Measurements from ENCODE around the gene UBXN2A. TPM values are rescaled to one million over a fixed set of nuclear protein-coding genes. Genes with fewer than 3 reads are reported as not detected.

UBXN2A gene
- total RNA-seq, 1 donor from 2014 or later: 18.5 TPM

DNA sequence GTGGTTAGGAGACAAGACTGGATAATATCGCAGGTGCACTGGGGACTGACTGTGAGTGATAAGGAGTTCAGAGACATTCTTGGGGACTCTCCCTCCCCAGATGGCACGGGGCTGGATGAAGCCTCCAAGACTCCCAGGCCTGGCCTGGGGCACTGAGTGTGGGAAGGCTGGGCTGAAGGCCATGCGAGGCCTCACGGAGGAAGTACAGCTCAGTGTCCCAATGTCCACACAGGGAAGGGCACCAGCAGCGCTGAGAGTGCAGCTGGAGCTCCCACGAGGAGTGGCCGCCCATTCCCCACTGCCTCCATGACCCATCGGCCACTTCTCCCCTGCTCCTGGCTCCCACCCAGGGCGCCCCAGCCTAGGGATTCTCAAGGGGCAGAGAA, 76.1 kb downstream of the UBXN2A start:
- Histone ChIP-seq H3K4me3 (no peak overlapping the region), H3K9me3 (replicated peaks) (no peaks in the 10 kb centered on the region), H3K27ac (replicated peaks) (no peak overlapping the region), H3K36me3 (no peaks in the 10 kb centered on the region), H3K4me1 (no peaks in the 10 kb centered on the region), H3K27me3 (ENCODE audit: low read depth) (peaks cover 14% of the 10 kb centered on the region)
- DNase-seq: no peak
- intact Hi-C loops (cut with micrococcal nuclease): no loop called here
- TF ChIP-seq, protein P1, sequence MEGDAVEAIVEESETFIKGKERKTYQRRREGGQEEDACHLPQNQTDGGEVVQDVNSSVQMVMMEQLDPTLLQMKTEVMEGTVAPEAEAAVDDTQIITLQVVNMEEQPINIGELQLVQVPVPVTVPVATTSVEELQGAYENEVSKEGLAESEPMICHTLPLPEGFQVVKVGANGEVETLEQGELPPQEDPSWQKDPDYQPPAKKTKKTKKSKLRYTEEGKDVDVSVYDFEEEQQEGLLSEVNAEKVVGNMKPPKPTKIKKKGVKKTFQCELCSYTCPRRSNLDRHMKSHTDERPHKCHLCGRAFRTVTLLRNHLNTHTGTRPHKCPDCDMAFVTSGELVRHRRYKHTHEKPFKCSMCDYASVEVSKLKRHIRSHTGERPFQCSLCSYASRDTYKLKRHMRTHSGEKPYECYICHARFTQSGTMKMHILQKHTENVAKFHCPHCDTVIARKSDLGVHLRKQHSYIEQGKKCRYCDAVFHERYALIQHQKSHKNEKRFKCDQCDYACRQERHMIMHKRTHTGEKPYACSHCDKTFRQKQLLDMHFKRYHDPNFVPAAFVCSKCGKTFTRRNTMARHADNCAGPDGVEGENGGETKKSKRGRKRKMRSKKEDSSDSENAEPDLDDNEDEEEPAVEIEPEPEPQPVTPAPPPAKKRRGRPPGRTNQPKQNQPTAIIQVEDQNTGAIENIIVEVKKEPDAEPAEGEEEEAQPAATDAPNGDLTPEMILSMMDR (IDR thresholded peaks at IDR 0.05; ENCODE audit: borderline replicate concordance): no peak

DNA sequence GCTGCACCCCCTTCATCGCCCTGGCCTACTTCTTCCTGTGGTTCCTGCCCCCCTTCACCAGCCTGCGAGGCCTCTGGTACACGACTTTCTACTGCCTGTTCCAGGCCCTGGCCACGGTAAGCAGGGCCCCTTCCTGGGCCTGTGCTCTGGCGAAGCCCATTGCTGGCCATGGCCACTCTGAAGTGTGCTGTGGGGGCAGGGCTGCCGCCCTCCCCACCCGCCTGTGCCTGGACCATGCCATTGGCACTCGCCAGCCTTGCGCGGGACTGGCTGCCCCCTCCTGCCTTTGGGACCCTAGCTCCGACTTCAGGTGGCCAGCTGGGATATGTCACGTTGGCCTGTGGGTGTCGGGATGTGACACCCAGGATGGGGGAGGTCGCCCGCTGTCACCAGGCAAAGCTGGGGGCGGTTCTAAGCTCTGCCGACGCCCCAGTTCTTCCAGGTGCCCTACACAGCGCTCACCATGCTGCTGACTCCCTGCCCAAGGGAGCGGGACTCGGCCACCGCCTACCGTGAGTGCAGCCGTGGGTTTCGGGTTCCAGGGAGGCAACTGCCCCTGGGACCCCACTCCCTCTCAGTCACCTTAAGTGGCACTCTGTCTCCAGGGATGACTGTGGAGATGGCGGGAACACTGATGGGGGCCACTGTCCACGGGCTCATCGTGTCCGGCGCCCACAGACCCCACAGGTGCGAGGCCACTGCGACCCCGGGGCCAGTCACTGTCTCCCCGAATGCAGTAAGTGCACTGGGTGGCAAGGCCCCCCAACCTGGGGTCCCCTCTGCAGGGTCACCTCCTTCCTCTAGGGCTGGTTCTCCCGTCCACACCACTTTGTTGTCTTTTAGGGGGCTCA, 76.8 kb downstream of the UBXN2A start:
- Histone ChIP-seq H3K27ac (replicated peaks) (no peak overlapping the region), H3K9me3 (replicated peaks) (no peaks in the 10 kb centered on the region), H3K36me3 (no peaks in the 10 kb centered on the region), H3K4me1 (no peaks in the 10 kb centered on the region), H3K4me3 (no peak overlapping the region), H3K27me3 (ENCODE audit: low read depth) (peaks cover 9% of the 10 kb centered on the region)
- intact Hi-C loops (cut with micrococcal nuclease): no loop called here
- no peak for DNase-seq
- TF ChIP-seq, protein P1 (IDR thresholded peaks at IDR 0.05; ENCODE audit: borderline replicate concordance): no peak

DNA sequence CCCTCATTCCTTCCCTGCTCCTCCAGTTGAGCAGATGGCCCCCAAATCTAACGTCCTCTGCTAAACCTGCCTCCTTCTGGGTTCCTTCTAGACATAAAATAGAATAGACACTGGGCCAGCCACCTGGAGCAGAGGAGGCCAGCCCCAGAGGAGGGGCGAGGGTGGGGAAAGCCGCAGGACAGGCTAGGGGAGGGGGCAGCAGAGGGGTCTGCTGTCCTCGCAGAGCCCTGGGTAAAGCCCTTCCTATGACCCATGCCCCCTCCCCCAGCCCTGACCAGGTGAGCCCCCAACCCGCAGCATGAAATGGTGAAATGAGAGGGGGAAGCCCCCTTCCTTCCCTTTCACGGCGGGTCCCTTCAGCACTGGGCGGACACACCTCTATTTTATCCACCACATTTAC, 77.4 kb downstream of the UBXN2A start:
- intact Hi-C loops (cut with micrococcal nuclease): no loop called here
- Histone ChIP-seq H3K9me3 (replicated peaks) (no peaks in the 10 kb centered on the region), H3K4me1 (no peaks in the 10 kb centered on the region), H3K27me3 (ENCODE audit: low read depth) (peaks cover 3% of the 10 kb centered on the region), H3K27ac (replicated peaks) (no peak overlapping the region), H3K4me3 (no peak overlapping the region), H3K36me3 (peaks cover 4% of the 10 kb centered on the region)
- DNase-seq: no peak
- TF ChIP-seq, protein P1 (IDR thresholded peaks at IDR 0.05; ENCODE audit: borderline replicate concordance): no peak

DNA sequence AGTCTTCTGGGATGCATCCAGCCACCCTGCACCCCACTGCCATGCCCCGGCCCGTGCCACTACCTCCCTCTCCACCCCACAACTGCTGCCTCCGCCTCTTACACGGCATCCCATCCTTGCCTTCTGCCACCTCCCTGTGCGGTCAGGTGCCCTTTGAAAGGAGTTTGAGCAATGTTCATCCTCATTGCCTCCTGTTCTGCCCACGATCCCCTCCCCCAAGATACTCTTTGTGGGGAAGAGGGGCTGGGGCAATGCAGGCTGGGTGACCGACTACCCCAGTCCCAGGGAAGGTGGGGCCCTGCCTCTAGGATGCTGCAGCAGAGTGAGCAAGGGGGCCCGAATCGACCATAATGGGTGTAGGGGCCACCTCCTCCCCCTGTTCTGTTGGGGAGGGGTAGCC, 78.0 kb downstream of the UBXN2A start:
- TF ChIP-seq, protein P1 (IDR thresholded peaks at IDR 0.05; ENCODE audit: borderline replicate concordance): no peak
- DNase-seq: no peak
- Histone ChIP-seq H3K9me3 (replicated peaks) (no peaks in the 10 kb centered on the region), H3K4me3 (no peak overlapping the region), H3K4me1 (no peaks in the 10 kb centered on the region), H3K36me3 (peaks cover 10% of the 10 kb centered on the region), H3K27me3 (ENCODE audit: low read depth) (no peaks in the 10 kb centered on the region), H3K27ac (replicated peaks) (no peak overlapping the region)
- intact Hi-C loops (cut with micrococcal nuclease): no loop called here

DNA sequence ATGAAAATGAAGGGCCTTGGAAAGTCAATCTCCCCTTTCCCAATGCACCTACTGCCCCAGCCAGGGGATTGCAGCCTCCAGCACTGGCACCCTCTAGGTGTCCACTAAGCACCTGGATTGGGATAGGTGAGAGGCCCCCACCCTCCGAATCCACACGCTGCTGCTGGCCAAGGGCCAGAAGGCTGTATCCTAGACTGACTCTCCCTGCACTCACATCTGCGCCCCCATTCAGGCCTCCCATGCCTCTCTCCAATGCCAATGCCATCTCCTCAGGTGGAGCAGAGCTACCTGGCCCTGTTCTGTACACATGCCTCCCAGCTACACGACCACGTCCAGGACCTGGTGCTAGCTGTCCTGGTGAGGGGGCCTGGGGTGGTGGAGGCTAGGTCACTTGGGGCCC, 79.5 kb downstream of the UBXN2A start:
- Histone ChIP-seq H3K4me3 (no peak overlapping the region), H3K4me1 (no peaks in the 10 kb centered on the region), H3K27me3 (ENCODE audit: low read depth) (no peaks in the 10 kb centered on the region), H3K36me3 (peaks cover 15% of the 10 kb centered on the region), H3K27ac (replicated peaks) (no peak overlapping the region), H3K9me3 (replicated peaks) (no peaks in the 10 kb centered on the region)
- intact Hi-C loops (cut with micrococcal nuclease): no loop called here
- DNase-seq: no peak
- TF ChIP-seq, protein P1 (IDR thresholded peaks at IDR 0.05; ENCODE audit: borderline replicate concordance): no peak

Measured in left ventricle myocardium inferior (tissue), 1 donor.